DMS 273 (cell line): ENCODE data around the gene TSPAN7.

Experiments
- DNase-seq: peaks from one replicate; lab custom pipeline; 2025; ENCODE audit not compliant: unreplicated experiment; lab: John Stamatoyannopoulos, UW

The TSPAN7 gene

GRCh38 chrX:38643903-38644302 is 82.6 kb downstream of the TSPAN7 start:
- no peak for DNase-seq

GRCh38 chrX:38646129-38646528 is 84.8 kb downstream of the TSPAN7 start:
- DNase-seq = no peak

- DNase-seq = peak; percentile 44
Measured at GRCh38 chrX:38649221-38649620, 87.9 kb downstream of the TSPAN7 start.

DNA sequence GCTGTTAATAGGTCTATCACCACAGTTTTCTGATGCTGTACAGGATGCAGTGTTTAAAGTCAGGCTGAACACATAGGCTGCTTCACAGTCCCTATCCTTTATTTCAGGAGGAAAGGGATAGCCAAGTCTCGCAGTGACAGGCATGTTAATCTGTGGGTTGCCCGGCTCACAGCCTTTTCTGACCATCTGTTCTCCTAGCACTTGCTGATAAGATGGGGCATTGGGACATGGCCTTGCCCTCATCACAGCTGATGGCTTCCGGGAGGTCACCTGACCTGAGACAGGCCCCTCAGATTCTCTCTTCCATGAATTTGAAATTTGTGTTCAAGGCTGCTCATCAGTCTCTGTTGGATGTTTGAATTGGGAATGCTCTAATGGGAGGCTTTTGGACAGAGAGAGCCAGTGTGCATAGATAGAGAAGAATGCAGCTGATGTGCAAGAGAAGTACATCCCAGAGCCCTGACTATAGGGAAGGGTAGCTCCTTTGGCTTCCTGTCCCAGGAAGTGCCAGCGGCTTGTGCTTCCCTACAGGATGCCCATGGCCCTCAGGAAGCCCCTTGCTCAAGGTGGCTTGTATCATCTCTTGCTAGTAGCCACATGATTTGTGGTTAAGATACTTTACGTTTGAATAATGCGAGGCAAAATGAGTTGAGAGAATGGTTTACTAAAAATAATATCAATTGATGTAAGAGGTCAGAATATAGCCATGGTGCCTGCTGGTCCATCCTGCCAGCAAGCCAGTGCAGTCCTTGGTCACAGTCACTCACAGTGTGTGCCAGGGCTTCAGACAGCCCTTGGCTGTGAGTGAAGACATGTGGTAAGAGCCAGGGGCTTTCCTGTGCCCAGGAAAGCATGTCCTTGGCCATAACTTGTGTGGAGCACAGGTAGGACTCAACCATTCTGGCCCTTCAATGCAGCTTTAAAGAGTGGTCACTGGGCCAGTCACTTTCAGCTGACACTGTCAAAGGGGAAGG is 88.6 kb downstream of the TSPAN7 start:
- DNase-seq = peak; percentile 43

GRCh38 chrX:38651625-38652601 is 90.6 kb downstream of the TSPAN7 start:
- DNase-seq = no peak

DNA sequence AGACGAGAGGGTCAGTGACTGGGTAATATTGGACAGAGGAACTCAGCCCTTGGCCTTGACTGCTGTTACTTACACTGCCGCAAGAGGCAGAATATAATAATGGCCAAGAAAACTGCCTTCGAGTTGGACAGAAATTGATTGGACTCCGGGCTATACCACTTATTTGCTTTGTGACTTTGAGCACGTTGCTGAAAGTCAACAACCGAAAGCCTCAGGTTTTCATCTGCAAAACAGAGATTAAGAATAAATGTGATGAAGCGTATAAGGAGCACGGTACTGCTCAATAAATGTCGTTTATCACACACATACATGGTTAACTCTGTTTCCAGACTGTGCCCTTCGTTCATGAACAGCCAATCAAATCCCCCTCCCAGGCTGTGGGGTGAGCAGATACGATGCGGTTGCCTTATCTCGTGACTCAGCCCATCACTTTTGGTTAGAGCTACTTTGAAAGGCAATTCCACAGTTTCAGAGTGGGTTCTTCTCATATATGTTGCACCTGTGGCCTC is 91.6 kb downstream of the TSPAN7 start:
- DNase-seq = no peak

DNA sequence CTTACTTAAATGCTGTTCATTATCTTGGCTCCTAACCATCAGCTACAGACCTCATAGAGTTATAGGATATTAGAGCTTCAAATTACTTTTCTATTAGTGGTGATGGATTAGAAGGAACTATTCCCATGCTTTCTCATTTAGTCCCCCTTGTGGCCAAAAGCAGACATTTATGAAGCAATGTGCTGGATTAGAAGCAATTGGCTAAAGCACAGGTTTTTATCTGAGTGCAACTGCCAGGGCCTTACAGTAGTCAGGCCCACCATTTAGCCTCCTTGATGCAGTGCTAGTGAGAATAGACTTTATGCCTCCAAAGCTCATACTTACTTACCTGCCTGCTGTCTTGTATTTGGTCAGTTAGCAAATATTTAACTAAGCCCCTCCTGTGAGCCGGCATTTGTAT is 93.0 kb downstream of the TSPAN7 start:
- peak; percentile 73 for DNase-seq

DNA sequence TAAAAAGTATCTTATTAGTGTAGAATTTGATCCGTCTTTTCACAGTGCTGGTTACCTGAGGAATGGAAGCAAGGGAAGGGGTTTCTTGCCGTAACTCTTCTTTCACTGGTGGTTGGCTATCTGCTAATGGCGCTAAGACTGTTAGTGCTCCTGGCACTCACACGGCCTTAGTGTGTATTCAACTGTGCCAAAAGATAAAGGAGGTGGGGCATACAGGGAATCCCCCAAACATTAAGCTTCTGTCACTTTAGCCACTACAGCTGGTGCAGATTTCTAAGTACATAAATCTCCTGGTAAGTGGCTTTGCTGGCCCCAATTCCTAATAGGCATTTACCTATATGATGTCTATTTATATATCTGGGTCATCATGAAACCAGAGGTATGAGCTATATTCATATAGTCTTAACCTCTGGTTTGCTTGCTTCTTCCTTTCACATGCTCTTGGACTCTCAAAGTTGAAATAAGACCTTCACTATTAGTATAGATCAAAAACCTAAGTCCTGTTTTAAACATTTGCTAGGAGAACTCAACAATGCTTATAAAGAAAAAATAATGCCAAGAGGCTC is 95.1 kb downstream of the TSPAN7 start:
- no peak for DNase-seq

DNA sequence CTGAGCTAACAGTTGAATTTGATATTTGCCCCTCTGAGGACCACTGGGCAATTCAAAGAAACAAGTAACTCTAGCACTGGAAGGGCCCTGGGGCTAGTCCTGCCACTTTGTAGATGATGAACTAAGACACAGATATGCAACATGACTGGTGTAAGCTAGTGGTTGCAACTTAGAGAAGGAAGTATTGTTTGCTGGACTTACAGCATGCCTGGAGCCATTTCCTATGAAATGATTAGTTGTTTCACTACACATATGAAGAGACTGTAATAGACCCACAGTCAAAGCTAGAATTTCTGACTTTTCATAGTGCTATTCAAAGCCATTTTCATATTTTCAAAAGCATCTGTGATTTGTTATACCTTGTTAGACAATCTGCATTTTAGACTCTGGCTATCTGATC is 96.2 kb downstream of the TSPAN7 start:
- DNase-seq = no peak

- DNase-seq = no peak
Measured at GRCh38 chrX:38660395-38661102, 99.2 kb downstream of the TSPAN7 start.

DNA sequence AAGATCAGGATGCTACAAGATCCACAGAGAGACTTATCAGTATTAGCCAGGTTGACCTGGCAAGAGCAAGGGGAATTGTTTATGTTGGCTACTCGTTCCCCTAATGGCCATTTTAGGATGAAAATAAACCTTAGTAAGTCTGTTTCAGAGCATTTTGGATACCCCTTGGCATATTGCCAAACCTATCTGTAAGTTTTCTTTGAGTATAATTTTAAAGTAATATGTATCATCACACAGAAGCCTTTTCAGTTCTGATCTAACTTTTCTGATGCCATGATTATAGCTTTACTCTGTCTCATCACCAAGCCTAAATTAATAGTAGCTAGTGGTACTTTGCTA is 99.7 kb downstream of the TSPAN7 start:
- DNase-seq = no peak

GRCh38 chrX:38661561-38661960 is 100.2 kb downstream of the TSPAN7 start:
- no peak for DNase-seq

DNA sequence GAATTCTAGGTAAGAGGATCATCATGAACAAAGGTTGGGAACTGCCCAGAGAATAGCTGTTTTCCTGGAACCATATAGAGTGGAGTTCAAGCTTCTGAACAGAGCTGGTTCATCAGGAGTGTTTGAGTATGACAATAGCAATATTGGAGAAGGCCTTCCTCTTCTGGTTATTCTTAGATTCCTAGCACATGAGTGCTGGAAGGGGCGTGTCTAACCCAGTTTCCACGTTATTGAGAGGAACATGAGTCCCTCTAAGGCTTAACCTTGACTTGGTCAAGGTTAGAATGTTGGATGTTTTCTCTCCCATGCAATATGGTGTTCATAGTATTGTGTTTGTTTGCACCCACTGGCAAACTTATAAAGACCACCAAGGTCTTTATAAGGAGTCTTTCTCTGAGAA is 101.3 kb downstream of the TSPAN7 start:
- DNase-seq = no peak

- DNase-seq = peak; percentile 73
Measured at GRCh38 chrX:38664285-38664684, 102.9 kb downstream of the TSPAN7 start.

GRCh38 chrX:38666909-38667308 is 105.6 kb downstream of the TSPAN7 start:
- no peak for DNase-seq

DNA sequence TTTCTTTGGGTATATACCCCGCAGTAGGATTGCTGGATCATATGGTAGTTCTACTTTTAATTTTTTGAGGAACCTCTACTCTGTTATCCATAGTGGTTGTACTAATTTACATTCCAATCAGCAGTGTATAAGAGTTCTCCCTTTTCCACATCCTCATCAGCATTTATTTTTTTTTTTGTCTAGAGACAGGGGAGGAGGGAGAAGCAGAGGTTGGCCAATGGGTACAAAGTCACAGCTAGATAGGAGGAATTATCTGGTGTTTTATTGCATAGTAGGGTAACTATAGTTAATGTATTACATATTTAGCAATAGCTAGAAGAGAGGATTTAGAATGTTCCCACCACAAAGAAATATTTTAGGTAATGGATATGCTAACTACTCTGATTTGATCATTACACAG is 107.4 kb downstream of the TSPAN7 start:
- DNase-seq = no peak

DNA sequence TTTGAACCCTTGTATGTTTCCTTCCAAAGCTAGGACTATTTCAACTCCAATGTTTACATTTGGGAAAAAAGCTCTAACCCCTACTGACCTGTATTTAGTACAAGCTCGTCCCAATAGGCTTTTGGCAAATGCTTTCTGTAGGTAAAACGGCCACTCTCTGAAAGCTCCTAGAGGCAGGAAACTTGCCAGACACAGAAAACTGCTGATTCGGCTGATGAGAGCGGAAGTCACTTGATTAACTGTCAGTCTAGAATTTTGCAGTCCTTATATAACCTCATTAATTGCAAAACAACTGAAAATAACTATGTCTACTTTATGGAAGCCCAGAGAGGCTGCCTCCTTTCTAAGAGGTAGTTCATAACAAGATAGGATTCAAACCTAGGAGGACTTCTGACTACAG is 108.1 kb downstream of the TSPAN7 start:
- DNase-seq = no peak

GRCh38 chrX:38672646-38673045 is 111.3 kb downstream of the TSPAN7 start:
- DNase-seq = no peak

DNA sequence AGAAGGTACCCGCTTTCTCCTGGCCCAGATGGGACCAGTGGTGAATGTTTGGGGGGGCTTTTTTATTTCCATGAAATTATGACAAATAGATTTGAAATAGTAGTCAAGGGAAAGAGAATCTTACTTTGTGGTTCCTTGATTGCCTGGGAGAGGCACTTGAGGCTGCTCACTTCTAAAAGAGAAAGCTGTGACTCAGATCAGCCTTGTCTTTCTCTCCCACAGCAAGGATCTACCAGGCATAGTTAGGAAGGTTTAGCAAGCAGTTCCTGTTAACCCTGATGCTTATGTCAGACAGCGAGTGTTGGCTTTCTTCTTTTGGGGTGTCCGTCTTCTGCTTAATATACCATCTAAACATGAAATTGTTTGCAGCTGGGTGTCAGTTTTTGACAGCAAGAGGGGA is 114.5 kb downstream of the TSPAN7 start:
- no peak for DNase-seq

GRCh38 chrX:38678183-38678582 is 116.8 kb downstream of the TSPAN7 start:
- DNase-seq = no peak

DNA sequence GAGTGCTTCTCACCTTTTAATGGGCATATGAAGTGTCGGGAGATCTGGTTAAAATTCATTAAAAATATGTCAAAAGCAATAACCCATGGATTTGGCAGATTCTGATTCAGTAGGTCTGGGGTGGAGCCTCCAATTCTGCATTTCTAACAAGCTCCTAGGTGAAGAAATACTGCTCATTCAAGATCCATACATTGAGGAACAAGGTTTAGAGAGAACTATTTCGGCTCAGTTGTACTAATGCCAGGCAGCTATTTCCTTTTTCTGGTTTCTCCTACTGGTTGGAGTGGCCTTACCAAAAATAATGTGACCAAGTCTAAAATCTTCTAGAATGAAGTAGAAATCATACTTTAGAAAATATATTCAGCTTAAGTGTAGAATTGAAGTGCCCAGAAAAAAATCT is 117.5 kb downstream of the TSPAN7 start:
- DNase-seq = no peak
